ENCODE data around the gene DTNBP1. TPM values are rescaled to one million over a fixed set of nuclear protein-coding genes. Genes with fewer than 3 reads are reported as not detected.

DTNBP1 gene
- total and polyA plus RNA-seq, 2 donors (not counting 1 experiment from before 2014, with no cell fraction given) = 9.9 to 13.6 TPM

GRCh38 chr6:15665237-15665636 is 2.4 kb upstream of the DTNBP1 start:
- no peaks in the 10 kb centered on the region for H3K4me1 ChIP-seq (ENCODE audit: control insufficient read depth, extremely low read depth, insufficient read depth, low read length)
- no peak overlapping the region for H3K4me3 ChIP-seq (replicated peaks in 1 of 4; ENCODE audit: control extremely low read depth in 1 of 4, insufficient read depth in 1 of 4, low read depth in 3 of 4, low read length in 4 of 4)
- H3K4me2 ChIP-seq (ENCODE audit: extremely low read depth, insufficient read depth, low read length) = no peak overlapping the region
- no peak overlapping the region for H2AFZ ChIP-seq (ENCODE audit: low read length)
- peaks cover 2% of the 10 kb centered on the region for H3K79me2 ChIP-seq (ENCODE audit: control insufficient read depth, insufficient read depth, low read length)
- no peak overlapping the region for H3K27ac ChIP-seq (ENCODE audit: insufficient read depth, low read length)
- TF ChIP-seq, protein P1, sequence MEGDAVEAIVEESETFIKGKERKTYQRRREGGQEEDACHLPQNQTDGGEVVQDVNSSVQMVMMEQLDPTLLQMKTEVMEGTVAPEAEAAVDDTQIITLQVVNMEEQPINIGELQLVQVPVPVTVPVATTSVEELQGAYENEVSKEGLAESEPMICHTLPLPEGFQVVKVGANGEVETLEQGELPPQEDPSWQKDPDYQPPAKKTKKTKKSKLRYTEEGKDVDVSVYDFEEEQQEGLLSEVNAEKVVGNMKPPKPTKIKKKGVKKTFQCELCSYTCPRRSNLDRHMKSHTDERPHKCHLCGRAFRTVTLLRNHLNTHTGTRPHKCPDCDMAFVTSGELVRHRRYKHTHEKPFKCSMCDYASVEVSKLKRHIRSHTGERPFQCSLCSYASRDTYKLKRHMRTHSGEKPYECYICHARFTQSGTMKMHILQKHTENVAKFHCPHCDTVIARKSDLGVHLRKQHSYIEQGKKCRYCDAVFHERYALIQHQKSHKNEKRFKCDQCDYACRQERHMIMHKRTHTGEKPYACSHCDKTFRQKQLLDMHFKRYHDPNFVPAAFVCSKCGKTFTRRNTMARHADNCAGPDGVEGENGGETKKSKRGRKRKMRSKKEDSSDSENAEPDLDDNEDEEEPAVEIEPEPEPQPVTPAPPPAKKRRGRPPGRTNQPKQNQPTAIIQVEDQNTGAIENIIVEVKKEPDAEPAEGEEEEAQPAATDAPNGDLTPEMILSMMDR (conservative IDR thresholded peaks at IDR 0.05 in 1 of 2, IDR thresholded peaks at IDR 0.05 in 1 of 2; ENCODE audit: low read depth in 1 of 2, low read length in 2 of 2) = no peak
- no peak for TF ChIP-seq EZH2 (IDR thresholded peaks at IDR 0.05; ENCODE audit: low read length, missing control alignments)
- peaks cover 4% of the 10 kb centered on the region for H3K27me3 ChIP-seq (ENCODE audit: control insufficient read depth, insufficient read depth, low read length)
- H4K20me1 ChIP-seq (ENCODE audit: control insufficient read depth, extremely low read depth, insufficient read depth, low read length) = no peaks in the 10 kb centered on the region
- H3K9ac ChIP-seq (ENCODE audit: insufficient read depth, low read length) = no peak overlapping the region
- H3K36me3 ChIP-seq (ENCODE audit: control insufficient read depth, insufficient read depth, low read length) = no peaks in the 10 kb centered on the region
- H3K9me3 ChIP-seq (ENCODE audit: control insufficient read depth, insufficient read depth, low read depth, low read length) = no peaks in the 10 kb centered on the region
- DNase-seq (ENCODE audit: low read depth in 2 of 2) = no peak

DNA sequence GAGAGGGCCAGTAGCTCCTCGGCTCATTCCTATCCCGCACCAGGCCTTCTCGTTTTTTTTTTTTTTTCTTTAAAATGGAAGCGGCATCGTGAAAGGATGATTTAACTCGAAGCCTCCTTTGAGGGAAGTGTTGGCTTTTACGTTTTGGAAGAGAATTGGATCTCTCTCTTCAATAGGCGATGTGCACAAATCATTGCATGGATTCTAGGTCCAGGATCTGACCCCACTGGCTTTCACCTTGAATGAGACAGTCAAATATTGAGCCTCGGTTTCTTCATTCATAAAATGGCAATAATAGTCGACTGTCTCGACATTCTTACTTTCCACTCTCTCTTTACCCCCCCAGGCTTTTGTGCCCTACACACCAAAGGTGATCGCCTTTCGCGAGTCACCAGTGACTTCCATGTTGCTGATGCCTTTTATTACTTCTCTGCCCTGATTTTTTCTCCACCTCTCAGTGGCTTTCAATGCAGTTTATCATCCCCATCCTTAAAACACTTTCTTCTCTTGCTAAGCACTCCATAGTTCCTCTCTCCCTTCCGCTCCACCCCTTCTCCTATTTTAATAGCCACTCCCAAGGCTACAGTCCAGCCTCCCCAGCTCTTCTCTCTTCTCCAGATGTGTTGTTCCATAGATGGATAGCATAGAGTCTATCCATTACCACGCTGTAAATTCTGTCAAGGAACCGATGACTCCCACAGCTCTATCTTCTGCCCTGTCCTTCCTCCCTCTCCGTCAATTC is 473 bp upstream of the DTNBP1 start:
- DNase-seq (ENCODE audit: low read depth in 2 of 2) = no peak
- Histone ChIP-seq H4K20me1 (ENCODE audit: control insufficient read depth, extremely low read depth, insufficient read depth, low read length) (no peaks in the 10 kb centered on the region), H3K27me3 (ENCODE audit: control insufficient read depth, insufficient read depth, low read length) (no peaks in the 10 kb centered on the region), H3K4me1 (ENCODE audit: control insufficient read depth, extremely low read depth, insufficient read depth, low read length) (no peaks in the 10 kb centered on the region), H2AFZ (ENCODE audit: low read length) (peak overlapping the region; percentile 61), H3K36me3 (ENCODE audit: control insufficient read depth, insufficient read depth, low read length) (no peaks in the 10 kb centered on the region), H3K79me2 (ENCODE audit: control insufficient read depth, insufficient read depth, low read length) (peaks cover 2% of the 10 kb centered on the region), H3K4me2 (ENCODE audit: extremely low read depth, insufficient read depth, low read length) (peak overlapping the region; percentile 63), H3K4me3 (replicated peaks in 1 of 4; ENCODE audit: control extremely low read depth in 1 of 4, insufficient read depth in 1 of 4, low read depth in 3 of 4, low read length in 4 of 4) (peak overlapping the region; percentile 60 to 86 (median 82)), H3K9ac (ENCODE audit: insufficient read depth, low read length) (no peak overlapping the region), H3K9me3 (ENCODE audit: control insufficient read depth, insufficient read depth, low read depth, low read length) (no peaks in the 10 kb centered on the region), H3K27ac (ENCODE audit: insufficient read depth, low read length) (no peak overlapping the region)
- TF ChIP-seq, protein P1 (conservative IDR thresholded peaks at IDR 0.05 in 1 of 2, IDR thresholded peaks at IDR 0.05 in 1 of 2; ENCODE audit: low read depth in 1 of 2, low read length in 2 of 2) = no peak
- TF ChIP-seq EZH2 (IDR thresholded peaks at IDR 0.05; ENCODE audit: low read length, missing control alignments) = no peak

DNA sequence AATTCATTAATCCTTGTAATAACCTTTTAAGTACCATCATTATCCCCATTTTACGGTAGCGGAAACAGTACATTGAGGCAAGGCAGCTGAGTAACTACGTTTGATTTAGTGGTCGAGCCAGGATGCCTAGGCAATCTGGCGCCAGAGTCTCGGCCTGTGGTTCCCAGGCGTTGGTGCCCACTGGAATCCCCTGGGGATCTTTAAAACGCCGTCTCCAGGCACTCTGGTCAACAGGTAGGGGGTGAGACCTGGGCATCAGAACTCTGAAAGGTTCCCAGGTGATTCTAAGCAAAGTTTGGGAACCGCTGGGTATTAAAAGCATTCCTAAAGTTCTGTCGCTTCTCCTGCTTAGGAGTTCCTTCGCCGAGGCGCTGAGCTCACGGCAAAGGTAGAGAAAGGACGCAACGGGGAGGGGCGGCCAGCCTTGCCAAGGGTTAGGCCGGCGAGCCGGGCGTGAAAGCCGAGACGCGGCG is 939 bp downstream of the DTNBP1 start:
- Histone ChIP-seq H3K4me1 (ENCODE audit: control insufficient read depth, extremely low read depth, insufficient read depth, low read length) (no peaks in the 10 kb centered on the region), H3K79me2 (ENCODE audit: control insufficient read depth, insufficient read depth, low read length) (peaks cover 2% of the 10 kb centered on the region), H3K9ac (ENCODE audit: insufficient read depth, low read length) (peak overlapping the region; percentile 60), H3K27me3 (ENCODE audit: control insufficient read depth, insufficient read depth, low read length) (no peaks in the 10 kb centered on the region), H3K36me3 (ENCODE audit: control insufficient read depth, insufficient read depth, low read length) (no peaks in the 10 kb centered on the region), H3K9me3 (ENCODE audit: control insufficient read depth, insufficient read depth, low read depth, low read length) (no peaks in the 10 kb centered on the region), H3K4me2 (ENCODE audit: extremely low read depth, insufficient read depth, low read length) (peak overlapping the region; percentile 74), H2AFZ (ENCODE audit: low read length) (peak overlapping the region; percentile 73), H4K20me1 (ENCODE audit: control insufficient read depth, extremely low read depth, insufficient read depth, low read length) (no peaks in the 10 kb centered on the region), H3K27ac (ENCODE audit: insufficient read depth, low read length) (peak overlapping the region; percentile 47), H3K4me3 (replicated peaks in 1 of 4; ENCODE audit: control extremely low read depth in 1 of 4, insufficient read depth in 1 of 4, low read depth in 3 of 4, low read length in 4 of 4) (peak overlapping the region; percentile 51 to 86 (median 82))
- no peak for DNase-seq (ENCODE audit: low read depth in 2 of 2)
- TF ChIP-seq, protein P1 (conservative IDR thresholded peaks at IDR 0.05 in 1 of 2, IDR thresholded peaks at IDR 0.05 in 1 of 2; ENCODE audit: low read depth in 1 of 2, low read length in 2 of 2) = no peak
- no peak for TF ChIP-seq EZH2 (IDR thresholded peaks at IDR 0.05; ENCODE audit: low read length, missing control alignments)
